GM21619 (cell line): ENCODE data around the gene SMC1B.
"Not testable (repeated sequence)": the region's sequence is repeated elsewhere in the genome, so short reads cannot be mapped to it uniquely, and the experiment has no call there.

ENCODE experiments used
- ATAC-seq: cut with Tn5 transposase; IDR thresholded peaks from one replicate; pipeline ENCODE4 v1.9.1; 2021; ENCODE audit not compliant: unreplicated experiment

Gene SMC1B

DNA sequence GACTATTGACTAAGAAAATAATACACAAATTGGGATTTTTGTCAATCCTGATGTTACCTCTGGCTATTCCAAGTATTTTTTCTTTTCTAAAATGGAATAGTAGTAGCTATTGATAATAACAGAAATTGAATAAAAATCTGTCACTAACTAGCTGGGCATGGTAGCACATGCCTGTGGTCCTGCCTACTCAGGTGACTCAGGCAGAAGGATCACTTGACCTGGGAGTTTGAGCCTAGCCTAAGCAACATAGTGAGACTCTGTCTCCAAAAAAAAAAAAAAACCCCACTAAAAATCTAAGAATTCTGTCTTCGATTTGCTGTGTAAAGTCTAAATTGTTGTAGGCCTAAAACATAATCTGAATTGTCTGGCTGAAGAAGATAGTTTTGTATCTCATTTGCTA is 61.4 kb downstream of the SMC1B start:
- ATAC-seq = no peak

DNA sequence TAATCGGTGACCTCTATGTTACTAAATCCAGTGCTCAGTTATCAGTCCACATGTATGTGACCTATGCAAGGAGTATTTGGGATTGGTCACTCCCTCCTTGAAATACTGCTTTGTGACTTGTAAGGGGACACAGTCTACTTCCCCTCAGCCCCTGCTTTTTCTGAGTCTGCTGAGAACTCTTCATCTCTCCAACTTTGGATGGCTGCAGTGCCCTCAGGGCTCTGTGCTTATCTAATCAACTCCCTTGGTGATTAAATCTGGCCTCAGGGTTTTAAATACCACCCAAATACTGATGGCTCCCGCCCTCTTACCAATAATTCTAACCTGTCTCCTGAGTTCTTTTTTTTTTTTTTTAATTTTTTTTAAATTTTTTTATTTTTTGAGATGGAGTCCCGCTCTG is 63.5 kb downstream of the SMC1B start:
- no peak for ATAC-seq

DNA sequence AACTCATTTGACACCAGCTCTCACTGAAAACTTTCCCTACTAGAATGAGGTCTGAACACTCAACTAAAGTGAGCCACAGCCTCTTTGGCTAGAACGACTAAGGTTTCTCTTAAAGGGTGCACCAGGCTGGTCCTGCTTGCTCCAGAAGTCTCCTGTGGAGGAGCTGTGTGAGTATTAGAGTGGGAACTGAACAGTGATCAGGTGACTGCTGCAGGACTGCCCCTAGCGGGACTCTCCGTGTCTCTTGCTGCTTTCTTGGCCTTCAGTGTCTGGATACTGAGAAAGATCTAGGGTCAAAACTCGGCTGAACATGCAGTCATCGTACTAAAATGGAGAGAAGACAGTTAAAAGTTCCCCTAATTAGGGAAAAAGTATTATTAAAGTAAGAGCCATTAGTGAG is 69.1 kb downstream of the SMC1B start:
- ATAC-seq = no peak

DNA sequence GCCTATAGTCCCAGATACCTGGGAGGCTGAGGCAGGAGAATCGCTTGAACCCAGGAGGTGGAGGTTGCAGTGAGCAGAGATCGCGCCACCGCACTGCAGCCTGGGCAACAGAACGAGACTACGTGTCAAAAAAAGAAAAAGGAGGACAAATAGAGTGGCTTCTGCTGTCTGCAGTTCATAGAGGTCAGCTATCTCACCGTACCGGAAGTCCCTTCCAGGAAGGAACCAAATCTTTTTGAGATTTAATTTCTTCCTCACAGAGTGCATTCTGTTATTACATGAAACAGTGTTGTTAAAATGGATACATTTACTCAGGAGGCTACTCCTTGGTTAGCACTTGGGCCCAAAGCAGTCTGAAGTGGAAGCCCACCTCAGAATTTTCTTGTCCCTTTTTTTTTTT is 70.3 kb downstream of the SMC1B start:
- ATAC-seq = no peak

DNA sequence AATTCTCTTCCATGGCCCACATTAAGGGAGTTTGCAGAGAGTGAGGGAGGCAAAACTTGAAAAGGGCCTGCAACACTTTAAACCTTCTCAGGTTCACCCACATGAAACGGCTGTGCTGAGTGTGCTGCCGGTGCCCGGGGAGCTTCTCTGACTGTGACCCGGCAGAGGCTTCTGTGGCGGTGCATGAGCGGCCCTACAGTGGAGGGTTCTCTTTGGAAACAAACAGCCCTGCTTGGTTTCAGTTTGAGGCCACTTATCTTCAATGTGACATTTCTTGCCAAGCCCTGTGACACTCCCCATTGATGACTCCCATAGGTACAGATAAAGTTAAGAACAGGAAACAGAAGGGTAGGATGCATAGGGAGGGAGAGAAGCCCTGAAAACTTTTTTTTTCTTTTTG is 71.9 kb downstream of the SMC1B start:
- ATAC-seq = no peak

DNA sequence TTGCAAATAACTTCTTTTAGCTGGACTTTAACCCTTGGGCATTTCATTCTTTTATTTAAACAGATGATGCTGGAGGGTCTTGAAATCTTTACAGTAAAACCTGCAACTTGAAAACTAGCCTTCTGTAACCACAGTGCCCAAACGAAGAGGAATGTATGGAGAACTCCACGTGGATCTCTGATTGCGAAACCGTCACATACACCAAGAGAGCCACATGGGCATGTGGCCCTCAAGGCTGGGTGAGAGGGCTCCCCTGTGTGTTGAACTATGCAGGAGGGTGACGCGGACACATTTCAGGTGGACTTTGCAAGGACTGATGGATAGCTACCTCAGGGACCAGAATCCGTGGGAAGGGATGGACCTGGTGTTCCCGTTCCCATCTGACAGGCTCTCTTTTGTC is 73.1 kb downstream of the SMC1B start:
- no peak for ATAC-seq

DNA sequence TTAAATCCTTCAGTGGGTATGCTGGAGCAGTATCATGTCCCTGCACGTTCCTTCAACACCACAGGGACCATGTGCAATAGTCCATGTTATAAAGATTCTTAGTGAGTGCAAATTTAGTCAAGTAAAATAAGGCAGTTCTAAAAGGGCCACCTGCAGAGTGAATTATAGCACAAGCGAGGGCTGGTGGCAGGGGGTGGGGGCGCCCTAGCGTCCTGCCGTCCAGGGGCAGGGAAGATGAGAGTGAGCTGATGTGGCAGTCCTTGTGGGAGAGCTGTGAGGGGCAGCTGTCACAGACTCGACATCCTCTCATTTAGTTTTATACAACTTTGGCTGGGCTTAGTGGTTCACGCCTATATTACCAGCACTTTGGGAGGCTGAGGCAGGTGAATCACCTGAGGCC is 74.6 kb downstream of the SMC1B start:
- no peak for ATAC-seq

DNA sequence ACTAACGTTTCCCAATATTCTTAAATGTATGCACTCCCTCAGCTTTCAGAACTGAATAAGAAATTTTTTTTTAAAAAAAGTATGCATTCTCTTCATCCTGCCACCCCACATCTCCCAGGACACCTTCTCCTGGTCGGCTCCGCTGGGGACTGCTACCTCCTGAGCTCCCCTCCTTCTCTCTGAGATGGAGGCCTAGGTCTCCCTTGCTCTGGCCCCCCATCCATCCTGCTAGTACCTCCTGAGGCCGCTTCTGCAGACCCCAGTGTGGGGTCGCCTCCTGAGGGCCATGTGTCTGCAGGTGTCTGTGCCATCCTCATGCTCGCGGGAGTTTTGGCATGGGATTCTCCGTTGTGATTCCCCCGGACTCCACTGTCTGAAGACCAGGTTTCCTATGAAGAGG is 75.9 kb downstream of the SMC1B start:
- no peak for ATAC-seq

DNA sequence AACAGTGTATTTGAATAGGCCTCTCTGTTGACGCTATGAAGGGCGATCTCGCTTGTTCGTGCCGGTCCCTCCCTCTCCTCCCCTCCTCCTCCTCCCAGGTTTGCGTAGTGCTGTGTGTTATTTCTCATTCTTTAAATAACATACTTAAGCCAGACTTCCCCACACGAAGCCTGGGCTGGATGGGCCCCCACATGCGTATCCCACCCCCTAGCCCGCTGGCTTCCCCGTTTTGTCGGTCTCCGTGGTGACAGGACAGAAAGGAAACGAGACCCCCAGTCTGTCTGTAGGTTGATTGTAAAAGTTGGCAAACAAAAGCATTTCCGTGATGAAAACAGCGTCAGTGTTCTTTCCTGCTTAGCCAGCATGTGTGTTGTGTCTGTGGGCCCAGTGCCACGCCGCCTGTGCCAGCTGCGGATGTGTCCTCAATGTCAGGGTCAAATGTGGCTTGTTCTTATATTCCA is 76.4 kb downstream of the SMC1B start:
- no peak for ATAC-seq

DNA sequence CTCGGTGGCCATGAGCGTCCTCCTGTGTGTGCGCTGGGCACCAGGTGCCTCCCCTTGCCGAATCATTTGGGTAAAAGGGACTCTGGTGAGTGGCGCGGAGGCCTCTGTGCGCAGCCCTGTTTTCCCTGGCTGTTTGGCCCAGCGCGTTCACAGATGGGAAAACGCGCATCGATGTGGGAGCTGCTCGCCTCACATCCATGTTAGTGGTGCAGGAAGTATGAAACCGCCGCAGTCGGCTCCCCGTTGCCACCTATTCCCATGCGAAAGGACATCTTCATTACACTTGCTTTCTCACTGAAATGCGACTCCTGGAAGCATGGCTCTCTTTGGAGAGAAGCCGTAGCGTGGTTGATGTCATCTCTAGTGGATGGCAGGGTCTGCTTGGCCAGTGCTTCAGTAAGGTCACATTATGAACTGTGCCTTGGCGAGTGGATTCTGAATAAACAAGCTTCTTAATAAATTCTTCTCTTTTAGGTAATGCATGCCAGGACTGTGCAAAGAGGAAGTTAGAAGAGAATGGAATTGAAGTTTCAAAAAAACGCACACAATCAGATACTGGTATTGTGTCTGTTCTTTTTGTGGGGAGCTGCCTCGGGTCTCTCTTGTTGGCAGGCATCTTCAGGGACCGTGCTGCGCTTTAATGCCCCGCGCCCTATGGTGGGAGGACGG is 77.4 kb downstream of the SMC1B start:
- ATAC-seq = no peak

DNA sequence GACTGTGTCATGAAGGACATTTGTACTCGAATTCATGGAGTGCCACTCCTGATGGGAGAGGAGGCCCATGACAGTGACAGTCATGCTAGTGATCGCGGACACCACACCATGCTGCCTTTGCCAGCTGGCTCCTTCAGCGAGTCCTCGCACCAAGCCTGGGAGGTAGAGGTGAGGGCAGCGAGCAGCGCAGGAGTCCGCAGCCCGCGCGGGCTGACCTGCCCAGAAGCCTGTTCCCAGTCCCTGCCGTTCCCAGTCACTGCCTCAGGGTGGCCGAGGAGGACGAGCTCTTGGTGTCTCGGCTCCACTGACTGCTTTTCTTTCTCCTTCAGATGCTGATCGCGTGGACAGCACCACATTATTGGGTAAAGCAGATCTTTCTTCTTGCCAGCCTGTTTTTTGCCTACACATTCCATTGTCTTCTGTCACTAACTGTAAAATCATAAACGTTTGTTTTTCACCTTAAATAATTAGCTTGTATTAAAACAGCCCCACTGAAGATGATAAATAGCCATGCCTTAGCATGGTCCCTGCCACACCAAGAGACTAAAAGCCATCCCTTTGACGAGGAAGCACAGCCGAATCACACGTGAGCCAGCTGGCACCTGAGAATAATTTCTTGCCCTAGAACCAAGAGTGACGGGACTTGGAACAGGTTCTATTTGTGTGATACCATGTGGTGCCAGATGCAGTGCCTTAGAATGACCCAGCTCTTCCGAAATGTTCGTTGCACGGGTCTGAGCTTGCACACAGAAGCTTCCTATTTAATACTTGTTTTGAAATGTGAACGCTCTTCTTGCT is 78.2 kb downstream of the SMC1B start:
- no peak for ATAC-seq

DNA sequence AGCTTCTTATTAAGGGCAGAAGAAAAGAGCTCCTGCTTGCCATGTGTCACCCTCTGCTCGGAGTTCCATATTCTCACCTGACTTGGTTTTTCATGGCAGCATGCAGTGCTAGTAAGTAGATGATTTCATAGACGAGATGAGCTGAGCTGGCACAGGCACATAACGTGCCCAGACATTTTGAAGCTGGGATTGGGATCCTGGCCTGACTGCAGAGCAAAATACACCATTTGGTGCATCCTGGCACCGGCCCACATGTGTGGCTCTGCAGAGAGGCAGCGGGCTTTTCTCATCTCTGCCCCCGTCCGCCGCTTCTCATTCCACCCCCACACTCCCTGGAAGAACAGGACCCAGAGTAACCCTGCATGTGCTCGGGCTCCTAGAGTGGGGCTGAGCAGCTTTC is 78.9 kb downstream of the SMC1B start:
- ATAC-seq = no peak

DNA sequence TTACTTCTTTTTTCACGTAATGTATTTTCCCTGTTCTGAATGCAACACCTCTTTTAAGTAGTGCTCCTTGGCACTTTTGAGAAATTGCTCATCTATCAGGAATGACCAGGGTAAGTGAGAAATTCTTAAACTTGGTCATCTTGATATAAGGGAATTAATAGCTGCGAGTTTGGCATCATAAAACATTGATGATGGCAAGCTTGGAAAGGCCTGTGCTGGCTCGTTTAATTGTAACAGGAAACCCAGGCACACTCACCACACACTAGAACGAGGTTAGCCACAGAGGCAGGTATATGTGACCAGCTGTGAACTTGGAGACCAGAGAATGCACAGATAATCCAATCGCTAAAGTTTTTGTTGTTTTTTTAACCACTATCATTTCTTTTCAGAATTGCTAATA is 79.3 kb downstream of the SMC1B start:
- ATAC-seq = no peak

DNA sequence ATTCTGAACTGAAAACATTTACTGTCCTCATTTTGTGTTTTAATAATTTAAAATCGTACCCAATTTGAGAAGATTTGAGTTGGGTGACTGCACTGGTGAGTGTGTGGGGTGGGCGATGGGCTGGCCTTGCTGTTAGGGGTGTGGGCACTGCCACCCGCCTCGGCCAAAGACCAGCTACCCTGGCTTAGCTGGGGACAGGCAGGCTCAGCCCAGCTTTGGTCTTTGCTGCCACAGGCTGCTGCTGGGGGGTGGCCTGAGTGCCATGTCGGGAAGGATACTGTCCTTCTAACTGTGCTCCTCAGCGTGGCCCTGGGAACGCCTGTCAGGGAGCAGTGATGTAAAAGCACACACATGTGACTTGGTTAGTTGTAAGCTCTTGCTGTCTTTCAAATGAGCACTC is 81.4 kb downstream of the SMC1B start:
- no peak for ATAC-seq

DNA sequence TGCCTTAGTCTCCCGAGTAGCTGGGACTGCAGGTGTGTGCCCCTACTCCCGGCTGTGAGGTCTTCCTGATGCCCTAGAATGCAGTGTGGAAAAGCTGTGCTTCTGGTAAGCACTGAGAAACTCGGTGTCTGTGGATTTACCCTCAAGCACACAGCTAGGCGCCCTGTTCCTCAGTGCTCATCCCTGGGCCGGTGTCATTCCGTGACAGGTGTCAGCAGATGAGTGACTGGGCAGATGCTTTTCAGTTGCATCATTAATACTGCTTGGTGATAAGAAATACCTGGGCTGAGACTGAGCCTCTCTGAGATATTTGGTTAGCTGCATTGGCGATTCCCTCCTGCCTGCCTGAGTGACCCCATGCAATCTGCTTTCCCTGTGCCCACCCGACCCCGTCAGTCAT is 81.9 kb downstream of the SMC1B start:
- ATAC-seq = no peak

DNA sequence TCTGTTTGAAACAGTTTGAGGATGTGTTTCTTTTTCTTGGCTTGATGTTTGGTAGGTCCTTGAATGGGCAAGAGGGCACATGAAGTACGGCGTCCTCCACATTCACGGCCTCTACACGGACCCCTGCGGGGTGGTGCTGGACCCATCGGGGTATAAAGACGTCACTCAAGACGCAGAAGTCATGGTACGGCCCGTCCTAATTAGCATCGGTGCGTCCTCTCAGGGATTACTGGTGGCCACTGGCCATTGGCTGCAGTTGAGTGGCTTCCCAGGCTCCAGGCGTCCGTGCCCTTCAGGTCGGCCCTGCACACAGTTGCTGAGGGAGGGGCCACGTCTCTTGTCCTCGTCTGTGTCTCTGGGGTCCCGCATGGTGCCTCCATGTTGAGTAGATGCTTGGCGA is 82.9 kb downstream of the SMC1B start:
- ATAC-seq = no peak

DNA sequence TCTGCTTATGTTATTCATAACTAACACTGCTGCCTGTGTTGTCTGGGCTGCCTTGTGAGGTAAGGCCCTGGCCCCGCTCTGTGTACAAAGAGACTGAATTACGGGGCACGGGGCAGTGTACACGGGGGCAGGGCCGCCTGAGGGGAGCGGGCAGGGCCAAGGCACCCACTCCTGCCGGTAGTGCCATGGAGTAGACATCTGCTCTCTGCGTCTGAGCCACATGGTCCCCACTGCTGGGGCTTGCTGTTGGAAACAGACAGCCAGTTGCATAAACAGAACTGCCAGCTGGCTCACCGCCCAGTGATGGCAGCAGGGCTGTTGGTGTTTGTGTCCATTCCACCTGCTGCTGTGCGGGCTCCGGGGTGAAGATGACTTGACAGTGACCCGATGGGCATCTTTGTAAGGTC is 83.9 kb downstream of the SMC1B start:
- ATAC-seq = no peak

DNA sequence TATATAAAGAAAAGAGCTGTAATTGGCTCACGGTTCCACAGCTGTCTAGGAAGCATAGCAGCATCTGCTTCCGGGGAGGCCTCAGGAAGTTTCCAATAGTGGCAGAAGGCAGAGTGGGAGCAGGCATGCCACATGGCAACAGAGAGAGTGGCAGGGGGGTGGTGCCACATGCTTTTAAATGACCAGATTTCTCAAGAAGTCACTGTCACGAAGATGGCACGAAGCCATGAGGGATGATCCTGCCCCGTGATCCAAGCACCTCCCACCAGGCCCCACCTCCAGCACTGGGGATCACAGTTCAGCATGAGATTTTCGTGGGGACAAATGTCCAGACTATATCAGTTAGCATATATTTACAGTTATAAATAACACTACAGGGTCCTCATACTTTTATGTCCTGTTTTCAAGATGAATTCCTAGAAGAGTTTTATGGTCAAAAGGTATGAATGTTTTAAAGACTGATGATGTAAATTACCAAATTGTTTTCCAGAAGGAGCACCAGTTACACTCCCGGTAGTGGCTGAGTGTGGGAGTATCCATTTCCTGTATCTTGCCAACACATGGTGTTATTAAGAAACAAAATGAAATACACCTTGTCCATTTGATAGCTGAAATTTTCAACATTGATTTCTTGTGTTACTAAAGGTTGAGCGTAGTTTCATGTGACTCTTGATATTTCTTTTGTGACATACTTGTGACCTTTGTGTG is 84.4 kb downstream of the SMC1B start:
- no peak for ATAC-seq

DNA sequence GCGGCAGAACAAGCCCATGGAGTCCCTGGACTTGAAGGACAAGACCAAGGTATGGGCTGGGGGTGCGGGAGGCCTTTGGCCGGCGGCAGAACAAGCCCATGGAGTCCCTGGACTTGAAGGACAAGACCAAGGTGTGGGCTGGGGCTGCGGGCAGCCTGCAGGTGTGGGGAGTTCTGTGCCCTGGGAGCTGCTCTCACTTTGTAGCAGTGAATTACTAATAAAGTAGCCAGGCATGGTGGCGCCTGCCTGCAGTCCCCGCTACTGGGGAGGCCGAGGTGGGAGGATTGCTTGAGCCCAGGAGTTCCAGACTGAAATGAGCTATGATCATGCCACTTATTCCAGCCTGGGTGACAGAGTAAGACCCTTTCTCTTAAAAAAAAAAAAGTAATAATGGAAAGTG is 85.1 kb downstream of the SMC1B start:
- ATAC-seq = not testable (repeated sequence)

DNA sequence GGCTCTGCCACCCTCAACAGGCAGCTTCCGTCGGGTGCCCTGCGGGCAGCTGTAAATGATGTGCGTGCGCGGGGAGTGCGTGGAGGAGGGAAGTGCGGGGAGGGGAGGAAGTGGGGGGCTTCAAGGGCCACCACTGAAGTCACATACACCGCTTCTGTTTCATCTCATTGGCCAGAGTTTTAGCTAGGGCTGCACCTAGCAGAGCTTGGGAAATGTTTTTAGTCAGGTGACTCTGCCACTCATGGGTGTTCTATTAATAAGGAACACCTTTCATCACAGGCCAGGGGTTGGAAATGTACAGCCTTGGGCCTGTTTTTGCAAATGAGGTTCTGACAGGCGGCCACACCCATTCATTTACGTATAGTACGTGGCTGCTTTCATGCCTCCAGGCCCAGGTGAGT is 89.1 kb downstream of the SMC1B start:
- ATAC-seq = no peak

DNA sequence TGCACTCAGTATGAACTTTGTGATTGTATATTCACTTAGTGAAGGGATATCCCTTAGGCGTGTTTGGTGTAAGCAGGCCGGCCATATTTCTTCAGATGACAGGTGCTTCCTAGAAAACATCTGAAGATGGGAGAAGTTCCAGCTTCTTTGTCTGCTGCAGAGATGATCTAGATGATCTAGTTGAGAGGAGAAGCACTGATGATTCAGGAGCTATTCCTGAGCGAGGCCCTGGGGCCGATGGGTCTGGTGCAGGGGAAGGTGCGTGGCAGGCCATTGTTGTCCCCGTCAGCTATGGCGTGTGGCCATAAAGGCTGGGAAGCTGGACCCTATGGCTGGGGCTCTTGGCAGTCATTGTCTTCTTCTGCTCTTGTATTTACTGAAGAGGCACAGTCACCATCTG is 89.7 kb downstream of the SMC1B start:
- ATAC-seq = no peak

DNA sequence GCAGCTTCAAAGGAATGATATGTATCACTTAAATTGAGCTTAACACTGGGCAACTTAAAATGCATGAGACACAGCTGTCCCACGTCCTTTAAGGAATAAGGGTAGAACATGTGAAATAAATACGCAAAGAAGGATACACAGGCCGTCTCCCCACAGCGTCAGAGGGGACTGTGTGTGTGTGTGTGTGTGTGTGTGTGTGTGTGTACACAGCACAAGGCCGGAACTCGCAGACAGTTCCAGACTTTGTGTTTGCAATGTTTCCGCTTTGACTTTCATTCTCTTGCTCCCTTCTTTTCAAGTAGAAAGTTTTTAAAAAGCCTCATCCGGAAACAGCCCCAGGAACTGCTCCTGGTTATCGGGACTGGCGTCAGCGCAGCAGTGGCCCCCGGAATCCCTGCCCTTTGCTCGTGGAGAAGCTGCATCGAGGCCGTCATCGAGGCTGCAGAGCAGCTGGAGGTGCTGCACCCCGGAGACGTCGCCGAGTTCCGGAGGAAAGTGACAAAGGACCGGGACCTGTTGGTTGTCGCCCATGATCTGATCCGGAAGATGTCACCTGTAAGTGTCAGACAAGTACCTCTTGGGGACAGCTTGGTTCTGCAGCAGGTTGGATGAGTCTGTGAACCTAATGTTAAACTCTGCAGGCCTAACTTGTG is 90.4 kb downstream of the SMC1B start:
- ATAC-seq = no peak
